ENCODE measurements around the gene KCNMA1.
A peak's percentile ranks its signal among the peaks of the same experiment; 100 is the strongest.

Gene KCNMA1

DNA sequence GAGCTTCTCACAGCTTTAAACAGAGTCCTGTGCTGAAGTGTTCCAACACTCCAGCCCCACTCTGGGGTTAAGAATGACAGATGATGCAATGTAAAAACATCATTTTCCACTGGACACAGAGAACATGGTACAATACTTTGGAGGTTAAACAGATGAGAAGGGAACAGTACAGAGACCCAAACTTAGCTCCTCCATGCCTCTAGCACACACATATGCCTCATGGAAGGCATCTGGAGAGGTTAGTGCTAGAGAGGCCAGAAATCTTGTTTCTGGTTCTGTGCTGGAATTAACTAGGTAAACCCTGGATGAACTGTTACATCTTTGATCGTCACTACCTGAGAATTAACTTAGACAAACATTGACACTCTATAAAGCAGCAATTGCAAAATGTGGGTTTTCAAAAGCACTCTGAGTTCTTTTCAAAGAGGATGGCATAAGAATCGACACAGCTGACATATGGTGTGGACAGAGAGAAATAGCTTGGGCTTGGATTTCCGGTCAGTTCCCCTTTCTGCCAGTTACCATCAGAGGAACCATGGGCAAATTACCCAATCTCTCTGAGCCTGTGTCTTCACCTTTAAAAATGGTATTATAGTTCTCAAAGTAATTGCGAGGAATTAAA, 81.9 kb downstream of the KCNMA1 start:
- peak; percentile 52 for DNase-seq (ENCODE audit: low read depth)

DNA sequence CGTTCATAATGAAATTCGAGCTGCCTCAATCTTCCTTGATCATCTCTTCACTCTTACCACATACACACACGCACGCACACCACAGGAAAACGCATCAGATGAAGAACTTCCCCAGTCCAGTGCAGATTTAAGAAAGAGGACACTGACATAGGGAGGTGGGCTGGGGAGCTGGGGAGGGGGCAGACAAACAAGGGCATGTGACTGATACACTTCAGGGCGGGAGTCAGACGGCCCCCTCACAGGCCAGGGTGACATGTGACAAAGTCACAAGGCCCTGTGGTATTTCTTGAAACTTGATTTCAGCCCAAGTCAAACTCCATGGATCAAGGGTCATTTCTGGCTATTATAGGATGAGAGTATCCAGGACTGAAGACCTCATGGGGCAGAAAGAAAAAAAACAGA, 82.6 kb downstream of the KCNMA1 start:
- no peak for DNase-seq (ENCODE audit: low read depth)

DNA sequence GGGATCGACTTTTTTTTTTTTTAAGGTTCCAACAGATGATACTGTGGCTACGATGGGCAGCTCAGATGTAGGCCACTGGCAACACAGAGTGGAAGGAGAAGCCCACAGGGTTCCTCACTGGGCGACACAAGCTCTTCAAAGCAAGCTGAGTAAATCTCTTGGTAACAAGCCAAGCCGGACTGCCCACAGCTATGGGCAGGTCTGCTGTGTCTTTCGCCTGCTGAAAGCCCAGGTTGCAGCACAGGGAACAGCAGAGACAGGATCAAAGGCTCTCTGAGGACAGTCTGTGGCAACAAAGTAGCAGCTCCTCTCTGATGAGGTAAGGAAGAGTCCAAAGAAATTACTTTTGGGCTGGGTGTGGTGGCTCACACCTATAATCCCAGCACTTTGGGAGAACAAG, 83.6 kb downstream of the KCNMA1 start:
- no peak for DNase-seq (ENCODE audit: low read depth)

DNA sequence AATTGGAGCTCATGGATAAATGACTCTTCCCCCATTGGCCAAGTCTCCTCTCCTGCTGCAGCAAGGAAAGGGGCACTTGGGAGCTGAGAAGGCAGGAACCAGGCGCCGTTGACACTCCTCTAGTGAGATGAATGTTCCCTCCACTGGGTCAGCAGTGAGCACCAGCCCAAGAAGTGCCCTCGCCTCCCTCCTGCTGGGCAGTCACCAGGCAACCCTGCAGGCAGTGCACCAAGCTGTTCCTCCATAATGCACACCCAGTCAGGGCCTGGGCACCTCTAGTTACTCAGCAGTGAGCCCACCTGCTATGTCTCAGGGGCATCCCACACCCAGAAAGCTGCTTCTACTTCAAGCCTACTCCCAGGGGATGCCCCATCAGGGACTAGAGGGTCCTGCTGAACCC, 84.3 kb downstream of the KCNMA1 start:
- no peak for DNase-seq (ENCODE audit: low read depth)

DNA sequence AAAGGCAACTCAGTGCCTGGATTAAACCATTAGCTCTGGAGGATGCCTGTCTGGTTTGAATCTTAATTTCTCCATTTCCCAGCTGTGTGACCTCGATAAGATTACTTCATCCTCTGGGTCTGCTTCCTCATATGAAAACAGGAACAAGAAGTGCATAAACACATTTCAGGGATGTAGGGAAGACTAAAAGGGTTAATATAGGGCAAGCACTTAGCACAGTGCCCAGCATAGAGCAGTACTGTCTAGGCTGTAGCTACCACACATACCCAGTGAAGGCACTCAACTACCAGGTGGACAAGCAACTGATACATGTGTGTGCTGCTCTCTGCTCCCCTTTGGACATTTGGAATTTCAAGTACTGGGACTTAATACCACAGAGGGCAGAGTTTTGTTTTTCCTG, 85.4 kb downstream of the KCNMA1 start:
- DNase-seq (ENCODE audit: low read depth): no peak

DNA sequence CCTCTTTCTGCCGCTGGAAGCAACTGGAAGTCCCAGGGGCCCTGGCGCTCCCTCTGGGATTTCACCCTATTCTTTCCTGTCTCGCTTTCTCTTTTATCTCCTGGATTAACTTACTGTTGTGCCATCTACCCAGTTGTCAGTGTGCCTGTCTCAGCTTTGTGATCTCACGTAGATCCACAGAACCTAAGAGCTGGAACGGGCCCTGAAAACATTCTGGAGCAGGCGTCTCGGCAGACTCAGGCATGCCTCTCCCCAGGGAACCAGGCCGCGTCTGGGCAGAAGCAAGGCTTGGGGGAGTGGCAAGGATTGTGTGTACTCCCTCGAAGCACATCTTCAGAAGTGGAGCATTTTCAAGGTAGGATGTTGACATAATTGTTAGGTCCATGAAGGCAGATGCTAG, 87.2 kb downstream of the KCNMA1 start:
- no peak for DNase-seq (ENCODE audit: low read depth)

DNA sequence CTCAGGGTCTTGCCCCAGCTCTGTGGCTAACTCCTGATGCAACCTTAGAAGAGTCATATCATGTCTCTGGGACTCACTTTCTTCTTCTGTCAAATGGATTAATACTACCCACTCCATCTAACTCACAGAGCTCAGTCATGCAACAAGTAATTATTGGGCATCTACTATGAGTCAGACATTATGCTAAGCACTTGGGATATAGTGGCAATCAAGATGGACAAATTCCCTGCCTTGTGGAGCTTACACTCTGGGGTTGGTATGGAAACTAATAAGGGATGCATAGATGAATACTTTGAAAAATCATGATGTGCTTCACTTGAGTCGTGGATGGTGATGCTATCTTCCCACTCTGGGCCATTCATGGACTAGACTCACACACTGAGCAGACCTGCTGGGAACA, 88.9 kb downstream of the KCNMA1 start:
- no peak for DNase-seq (ENCODE audit: low read depth)

DNA sequence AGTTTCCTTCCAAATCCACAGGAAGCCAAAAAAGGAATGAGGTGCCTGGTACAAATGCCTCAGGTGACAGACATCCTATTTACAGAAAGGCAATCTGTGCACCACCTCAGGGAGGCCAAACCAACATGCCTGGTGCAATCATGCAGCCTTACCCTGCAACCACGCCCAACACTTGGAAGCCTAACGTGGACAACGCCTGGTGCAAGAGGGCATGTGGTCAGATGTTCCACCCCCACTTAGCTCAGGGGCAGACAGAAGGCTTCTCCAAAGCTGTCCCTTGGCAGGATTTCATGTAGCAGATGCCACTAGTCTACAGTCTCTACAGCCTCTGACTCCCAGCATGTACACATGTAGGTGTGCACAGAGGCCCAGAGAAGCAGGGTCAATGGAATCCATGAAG, 89.5 kb downstream of the KCNMA1 start:
- no peak for DNase-seq (ENCODE audit: low read depth)

DNA sequence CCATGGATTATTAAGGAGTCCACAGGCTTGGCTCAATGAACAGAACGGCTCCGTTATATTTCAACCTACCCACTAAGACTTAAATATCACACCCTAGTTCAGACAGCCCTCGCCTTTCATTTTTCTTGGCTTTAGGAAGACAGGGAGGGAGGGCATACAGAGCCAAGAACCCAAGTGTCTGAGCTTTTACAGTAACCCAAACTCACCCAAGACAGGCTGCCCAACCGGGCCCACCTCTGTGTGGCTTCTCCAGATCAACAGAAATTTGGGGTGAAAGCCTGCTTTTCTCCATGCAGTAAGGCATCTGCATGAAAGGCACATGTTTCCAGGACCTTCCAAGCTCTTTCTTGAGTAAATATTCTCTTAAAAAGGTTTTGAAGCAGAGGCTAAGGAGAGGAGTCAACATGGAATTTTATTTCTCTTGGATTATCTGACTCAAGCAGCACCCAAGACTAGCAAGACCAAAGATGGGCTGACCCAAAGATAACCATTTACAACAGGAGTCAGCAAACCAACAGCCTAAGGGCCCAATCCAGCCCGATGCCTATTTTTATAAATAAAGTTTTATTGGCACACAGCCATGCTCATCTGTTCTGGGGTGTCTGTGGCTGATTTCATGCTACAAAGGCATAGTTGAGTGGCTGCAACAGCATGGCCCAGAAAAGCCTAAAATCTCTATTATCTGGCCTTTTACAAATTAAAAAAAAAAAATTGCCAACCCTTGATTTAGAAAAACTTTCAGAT, 90.1 kb downstream of the KCNMA1 start:
- DNase-seq (ENCODE audit: low read depth): no peak

DNA sequence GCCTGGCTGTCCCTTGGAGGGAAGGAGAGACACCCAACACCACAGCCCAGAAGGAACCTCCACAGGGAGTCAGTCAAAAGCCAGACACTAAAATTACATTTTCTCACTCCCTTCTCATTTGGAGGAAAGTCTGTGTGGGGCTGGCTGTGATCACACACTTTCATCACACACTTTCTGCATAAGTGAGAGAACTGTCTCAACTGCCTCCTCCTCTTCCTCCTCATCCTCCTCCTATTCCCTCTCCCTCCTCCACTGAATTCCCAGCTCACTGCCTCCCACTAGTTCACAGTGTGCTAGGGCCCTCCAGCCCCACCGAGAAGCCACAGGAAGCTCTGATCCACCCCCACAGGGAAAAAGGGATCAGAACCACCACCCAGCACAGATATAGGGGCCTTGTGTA, 91.6 kb downstream of the KCNMA1 start:
- DNase-seq (ENCODE audit: low read depth): no peak

DNA sequence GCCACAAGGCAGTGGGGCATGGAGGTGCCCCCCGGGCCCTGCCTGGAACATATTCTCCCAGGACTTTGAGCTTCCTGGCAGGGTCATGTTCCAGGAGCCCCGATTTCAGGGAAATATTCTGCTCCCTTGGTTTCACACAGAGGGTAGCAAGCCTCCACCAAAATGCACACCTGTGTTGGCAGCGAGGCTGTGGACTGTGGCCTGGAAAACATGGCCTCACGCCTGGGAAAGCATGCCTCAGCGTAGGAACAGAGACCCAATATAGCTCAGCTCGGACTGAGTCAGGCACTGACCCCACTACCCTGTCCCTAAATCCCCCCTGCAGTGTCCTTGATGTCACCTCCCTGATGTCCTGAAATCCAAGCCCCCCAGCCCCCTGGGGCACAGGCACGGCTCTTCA, 92.0 kb downstream of the KCNMA1 start:
- no peak for DNase-seq (ENCODE audit: low read depth)

DNA sequence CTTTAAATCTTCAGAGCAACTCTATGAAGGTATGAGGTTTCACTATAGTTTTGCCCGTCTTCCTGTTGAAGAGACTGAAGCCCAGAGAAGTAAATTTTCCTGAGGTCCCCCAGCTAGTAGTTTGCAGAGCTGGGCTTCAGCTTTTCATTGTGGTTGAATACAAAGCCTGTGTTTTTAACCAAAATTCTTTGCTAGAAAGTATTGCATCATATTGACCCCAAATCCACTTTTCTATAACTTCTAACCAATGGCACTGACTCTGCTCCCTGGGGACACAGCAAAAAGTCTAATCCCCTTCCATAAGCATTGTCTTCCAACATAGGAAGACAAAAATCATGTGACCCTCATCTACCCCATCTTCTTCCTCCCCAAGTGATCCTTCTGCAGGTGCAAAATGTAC, 93.0 kb downstream of the KCNMA1 start:
- no peak for DNase-seq (ENCODE audit: low read depth)

DNA sequence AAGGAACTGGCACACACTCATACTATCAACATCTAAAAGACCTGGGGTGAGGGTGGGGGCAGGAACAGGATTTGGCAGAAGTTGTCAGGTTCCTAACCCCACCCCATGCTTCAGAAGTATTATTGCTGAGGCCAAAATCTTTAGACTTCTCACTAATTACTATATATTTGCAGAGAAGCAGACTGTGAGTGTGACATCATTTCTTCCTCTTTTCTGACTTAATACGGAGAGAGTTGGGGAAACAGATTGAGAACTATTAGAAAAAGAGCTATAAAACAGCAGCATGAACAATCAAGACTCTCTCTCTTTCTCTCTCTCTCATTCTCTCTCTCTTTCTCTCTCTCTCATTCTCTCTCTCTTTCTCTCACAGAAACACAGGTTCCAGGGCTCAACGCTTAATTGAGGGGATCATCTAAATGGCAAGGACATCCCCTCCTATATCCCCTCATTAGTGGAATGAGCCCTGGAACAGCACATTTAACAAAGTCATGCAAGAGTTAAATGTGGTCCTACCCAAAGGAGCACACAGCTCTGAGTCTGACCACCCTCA, 94.8 kb downstream of the KCNMA1 start:
- no peak for DNase-seq (ENCODE audit: low read depth)

DNA sequence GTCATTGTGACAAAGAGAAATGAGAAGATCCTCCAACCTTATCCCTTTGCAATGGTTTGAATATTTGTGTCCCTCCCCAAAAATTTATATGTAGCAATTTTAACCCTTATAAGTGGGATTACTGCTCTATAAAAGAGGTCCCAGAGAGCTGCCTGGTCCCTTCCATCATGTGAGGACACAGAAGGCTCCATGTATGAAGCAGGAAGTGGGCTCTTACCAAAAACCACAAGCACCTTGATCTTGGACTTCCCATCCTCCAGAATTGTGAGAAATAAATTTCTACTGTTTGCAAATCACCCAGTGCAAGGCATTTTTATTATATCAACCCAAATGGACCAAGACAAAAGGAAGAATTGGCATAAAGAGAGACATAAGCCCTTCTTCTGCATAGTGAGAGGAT, 95.7 kb downstream of the KCNMA1 start:
- DNase-seq (ENCODE audit: low read depth): no peak

DNA sequence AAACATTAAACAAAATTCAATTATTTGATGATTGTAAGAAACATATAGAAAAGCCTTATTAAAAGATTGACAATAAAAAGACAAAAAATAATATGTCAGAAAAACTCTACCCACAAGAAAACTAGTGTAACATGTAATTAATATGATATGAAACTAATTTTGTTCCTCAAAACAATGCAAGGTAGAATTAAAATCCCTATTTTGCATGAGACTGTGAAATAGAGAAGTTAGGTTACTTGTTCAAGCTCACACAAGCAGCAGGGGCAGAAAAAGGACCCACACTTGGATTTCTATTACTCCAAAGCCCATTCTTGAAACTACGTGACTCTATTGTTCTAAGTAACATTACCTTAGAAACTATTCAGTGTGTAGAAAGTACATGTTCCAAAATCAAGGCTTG, 96.4 kb downstream of the KCNMA1 start:
- no peak for DNase-seq (ENCODE audit: low read depth)

DNA sequence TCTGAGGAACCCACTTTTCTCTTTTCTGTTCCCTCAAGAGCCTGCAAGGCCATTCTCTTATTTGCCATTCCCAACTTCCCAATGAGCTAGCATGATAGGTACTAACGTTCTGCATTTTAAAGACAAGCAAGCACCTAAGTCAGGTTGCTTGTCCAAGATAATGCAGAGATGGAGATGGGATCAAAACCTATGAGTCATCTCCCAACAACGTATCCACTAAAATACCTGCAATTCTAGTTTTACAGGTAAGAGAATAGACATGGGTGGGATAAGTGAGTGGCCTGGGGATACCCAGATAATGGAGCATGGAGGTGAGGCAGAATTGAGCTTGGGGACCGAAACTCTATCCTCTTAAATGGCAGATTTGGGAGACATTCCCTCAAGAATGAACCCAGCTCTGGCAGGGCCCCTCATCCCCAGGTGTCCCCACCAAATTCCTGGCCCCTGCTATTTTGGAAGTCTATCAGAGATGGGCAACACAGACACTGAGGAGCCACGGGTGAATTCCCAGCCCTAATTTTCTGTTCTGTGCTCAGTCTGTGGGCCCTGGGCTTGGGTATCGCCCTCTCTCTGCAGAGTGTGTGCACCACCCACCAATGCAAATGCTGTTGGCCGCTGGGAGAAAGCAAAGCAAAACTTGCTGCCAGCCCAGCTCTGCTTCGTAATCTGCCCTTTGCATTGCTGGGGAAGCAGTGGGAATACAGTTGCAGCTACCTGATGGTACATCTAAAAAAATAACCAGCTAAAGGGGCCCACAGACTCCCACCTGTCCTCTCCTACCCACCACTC, 98.3 kb downstream of the KCNMA1 start:
- DNase-seq (ENCODE audit: low read depth): no peak

DNA sequence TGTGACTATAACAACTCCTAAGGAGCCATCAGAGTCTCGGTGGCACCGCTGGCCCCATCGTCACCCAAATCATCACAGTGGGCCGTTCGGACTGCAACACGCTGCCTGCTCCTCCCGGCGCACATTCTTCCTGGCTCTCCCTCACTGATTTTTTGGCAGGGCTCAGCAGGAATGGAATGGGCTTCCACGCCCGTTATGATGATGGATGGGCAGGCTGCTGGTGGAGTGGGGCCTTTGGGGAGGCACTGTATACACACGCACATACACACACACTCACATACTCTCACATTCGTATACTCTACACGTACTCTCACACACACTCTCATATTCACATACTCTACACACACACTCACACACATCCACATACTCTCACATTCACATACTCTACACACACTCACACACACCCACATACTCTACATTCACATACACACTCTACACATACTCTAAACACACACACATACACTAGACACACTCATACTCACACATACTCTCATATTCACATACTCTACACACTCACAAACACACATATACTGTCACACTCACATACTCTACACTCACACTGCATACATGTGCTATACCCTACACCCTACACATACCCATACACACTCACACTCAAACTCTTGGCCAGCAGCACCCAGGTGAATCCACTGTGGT, 99.8 kb downstream of the KCNMA1 start:
- DNase-seq (ENCODE audit: low read depth): no peak

DNA sequence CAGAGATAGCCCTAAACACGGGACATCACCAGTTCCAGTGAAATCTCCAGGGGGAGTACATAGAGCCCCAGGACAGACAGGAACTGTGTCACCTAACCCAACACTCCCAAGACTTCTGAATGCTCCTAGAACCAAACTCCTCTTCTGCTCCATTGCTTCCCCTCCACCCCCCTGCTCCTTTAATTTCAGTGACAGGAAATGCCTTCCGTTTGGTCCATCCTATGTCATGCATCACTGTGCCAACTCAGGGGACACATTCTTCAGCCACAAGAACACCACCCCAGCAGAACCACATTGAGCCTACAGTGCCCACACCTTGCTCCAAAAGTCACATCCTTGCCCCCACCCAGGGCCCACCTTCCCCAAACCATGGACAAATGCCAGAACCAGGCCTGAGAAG, 100.5 kb downstream of the KCNMA1 start:
- no peak for DNase-seq (ENCODE audit: low read depth)

DNA sequence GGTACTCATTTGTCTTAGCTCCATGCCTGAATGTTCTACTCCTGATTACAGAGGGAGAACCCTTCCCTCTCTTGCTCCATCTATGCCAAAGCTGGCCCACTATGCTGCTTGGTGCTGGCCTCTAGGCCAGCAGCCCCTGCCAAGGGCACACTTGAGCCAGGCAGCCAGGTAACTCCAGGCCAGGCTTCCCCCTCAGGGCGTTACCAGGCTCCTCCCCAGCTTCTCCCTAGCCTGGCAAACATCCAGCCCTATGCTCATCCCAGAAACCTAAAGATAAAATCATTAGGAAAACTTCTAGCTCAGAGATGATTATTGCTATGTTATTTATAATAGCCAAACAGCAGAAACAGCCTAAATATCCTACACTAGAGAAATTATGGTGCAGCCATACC, 103.7 kb downstream of the KCNMA1 start:
- no peak for DNase-seq (ENCODE audit: low read depth)

DNA sequence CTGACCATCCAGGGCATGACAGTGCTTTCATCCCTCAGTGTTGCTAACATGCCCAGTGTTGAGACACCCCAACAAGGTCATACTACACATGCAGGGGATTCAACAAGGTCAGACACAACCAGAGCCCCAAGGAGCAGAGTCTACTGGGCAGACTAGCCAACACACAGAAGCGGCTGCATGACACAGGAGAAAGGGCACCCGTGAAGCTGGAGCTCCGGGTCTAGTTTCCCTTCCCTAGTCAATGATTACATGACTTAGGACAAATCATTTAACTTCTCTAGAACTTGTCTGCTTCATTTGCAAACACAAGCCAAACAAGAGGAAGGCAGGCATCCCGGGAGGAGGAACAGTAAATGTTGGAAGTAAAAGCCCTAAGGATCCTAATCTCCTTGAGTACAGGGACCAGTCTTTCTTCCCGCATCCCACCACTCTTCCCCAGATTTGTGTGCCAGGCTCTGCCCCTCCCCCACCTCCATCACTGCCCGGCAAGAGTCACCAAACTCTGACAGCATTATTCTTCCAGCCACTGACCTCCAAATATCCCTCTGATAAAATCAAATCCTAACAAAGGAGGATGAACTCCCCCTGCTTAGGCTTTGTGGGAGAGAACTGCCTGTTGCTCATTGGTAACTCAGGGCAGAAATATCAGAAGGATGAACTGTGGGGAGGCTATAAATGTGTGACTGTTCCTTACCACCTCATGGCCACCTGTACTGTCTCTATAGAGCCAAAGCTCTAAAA, 104.3 kb downstream of the KCNMA1 start:
- DNase-seq (ENCODE audit: low read depth): no peak

DNA sequence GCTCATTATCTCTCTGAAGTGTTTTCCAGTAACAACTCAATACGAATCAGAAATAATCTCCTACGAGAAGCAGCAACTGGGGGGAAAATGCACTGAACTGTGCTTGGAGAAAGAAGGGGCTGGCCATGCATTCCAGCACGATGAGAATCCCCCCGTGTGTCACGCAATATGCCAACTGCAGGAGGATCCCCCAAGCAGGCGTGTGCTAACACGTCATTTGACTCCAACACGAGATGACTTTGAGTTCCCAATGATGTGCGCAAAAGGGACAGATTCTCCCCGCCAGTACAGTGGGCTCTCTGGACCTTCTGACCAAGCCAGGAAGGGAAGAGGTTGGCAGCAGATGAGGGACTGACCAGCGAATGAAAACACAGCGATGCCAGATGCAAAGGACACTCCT, 105.5 kb downstream of the KCNMA1 start:
- DNase-seq (ENCODE audit: low read depth): peak; percentile 75
